ENCODE results near the gene PTP4A1. TPM values are rescaled to one million over a fixed set of nuclear protein-coding genes. Genes with fewer than 3 reads are reported as not detected.

Gene PTP4A1
- total RNA-seq, 1 donor from 2014 or later = 143 TPM

GRCh38 chr6:63543001-63543400, 29.3 kb upstream of the PTP4A1 start:
- no peak overlapping the region for H3K4me3 Mint-ChIP-seq (ENCODE audit: unreplicated experiment)
- Histone ChIP-seq H3K9me3 (ENCODE audit: insufficient read depth, low read depth, low read length) (no peaks in the 10 kb centered on the region), H3K4me1 (ENCODE audit: insufficient read depth, low read length) (no peaks in the 10 kb centered on the region), H3K79me2 (ENCODE audit: insufficient read depth, low read length) (no peaks in the 10 kb centered on the region), H2AFZ (ENCODE audit: low read depth, low read length) (no peak overlapping the region), H3K4me3 (ENCODE audit: insufficient read depth, low read depth, low read length) (no peak overlapping the region), H3K9ac (ENCODE audit: low read length) (no peak overlapping the region), H3K36me3 (ENCODE audit: insufficient read depth, low read length) (no peaks in the 10 kb centered on the region), H3K4me2 (ENCODE audit: low read length) (no peak overlapping the region), H4K20me1 (ENCODE audit: insufficient read depth, low read length) (no peaks in the 10 kb centered on the region), H3K27ac (ENCODE audit: low read depth, low read length) (no peak overlapping the region), H3K27me3 (ENCODE audit: insufficient read depth, low read length) (peaks cover 2% of the 10 kb centered on the region)
- no peaks in the 10 kb centered on the region for H3K27me3 Mint-ChIP-seq (ENCODE audit: low read depth, unreplicated experiment)
- H3K27ac Mint-ChIP-seq (ENCODE audit: unreplicated experiment) = no peak overlapping the region
- TF ChIP-seq EZH2 (IDR thresholded peaks at IDR 0.05; ENCODE audit: insufficient read depth, low read length) = no peak
- TF ChIP-seq, protein P1, sequence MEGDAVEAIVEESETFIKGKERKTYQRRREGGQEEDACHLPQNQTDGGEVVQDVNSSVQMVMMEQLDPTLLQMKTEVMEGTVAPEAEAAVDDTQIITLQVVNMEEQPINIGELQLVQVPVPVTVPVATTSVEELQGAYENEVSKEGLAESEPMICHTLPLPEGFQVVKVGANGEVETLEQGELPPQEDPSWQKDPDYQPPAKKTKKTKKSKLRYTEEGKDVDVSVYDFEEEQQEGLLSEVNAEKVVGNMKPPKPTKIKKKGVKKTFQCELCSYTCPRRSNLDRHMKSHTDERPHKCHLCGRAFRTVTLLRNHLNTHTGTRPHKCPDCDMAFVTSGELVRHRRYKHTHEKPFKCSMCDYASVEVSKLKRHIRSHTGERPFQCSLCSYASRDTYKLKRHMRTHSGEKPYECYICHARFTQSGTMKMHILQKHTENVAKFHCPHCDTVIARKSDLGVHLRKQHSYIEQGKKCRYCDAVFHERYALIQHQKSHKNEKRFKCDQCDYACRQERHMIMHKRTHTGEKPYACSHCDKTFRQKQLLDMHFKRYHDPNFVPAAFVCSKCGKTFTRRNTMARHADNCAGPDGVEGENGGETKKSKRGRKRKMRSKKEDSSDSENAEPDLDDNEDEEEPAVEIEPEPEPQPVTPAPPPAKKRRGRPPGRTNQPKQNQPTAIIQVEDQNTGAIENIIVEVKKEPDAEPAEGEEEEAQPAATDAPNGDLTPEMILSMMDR (IDR thresholded peaks at IDR 0.05; ENCODE audit: insufficient read depth, low read depth, low read length) = no peak
- no peak for FAIRE-seq
- DNase-seq (ENCODE audit: low read depth) = no peak
- no peaks in the 10 kb centered on the region for H3K36me3 Mint-ChIP-seq (ENCODE audit: low read depth, unreplicated experiment)
- H3K9me3 Mint-ChIP-seq (ENCODE audit: unreplicated experiment) = no peaks in the 10 kb centered on the region
- H3K4me1 Mint-ChIP-seq (ENCODE audit: low read depth, unreplicated experiment) = peaks cover 8% of the 10 kb centered on the region

DNA sequence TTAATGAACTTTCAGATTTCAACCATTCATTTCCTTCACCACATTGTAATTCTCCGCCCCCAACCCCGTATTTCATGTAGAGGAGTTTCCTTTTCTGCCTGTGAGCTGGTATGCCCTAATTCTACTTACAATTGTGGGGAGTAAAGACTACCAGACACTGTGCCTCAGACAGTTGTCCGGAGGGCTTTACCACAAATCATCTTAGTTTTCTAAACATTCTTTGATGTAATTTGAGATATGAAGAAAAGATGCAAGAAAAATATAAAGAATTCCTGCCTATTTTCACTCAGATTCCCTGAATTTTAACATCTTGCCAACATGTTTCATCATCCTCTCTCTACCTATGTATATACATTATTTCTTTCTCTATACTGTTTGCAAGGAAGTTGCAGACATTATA, 28.3 kb upstream of the PTP4A1 start:
- H3K4me3 Mint-ChIP-seq (ENCODE audit: unreplicated experiment) = no peak overlapping the region
- TF ChIP-seq, protein P1 (IDR thresholded peaks at IDR 0.05; ENCODE audit: insufficient read depth, low read depth, low read length) = no peak
- TF ChIP-seq EZH2 (IDR thresholded peaks at IDR 0.05; ENCODE audit: insufficient read depth, low read length) = no peak
- no peaks in the 10 kb centered on the region for H3K27me3 Mint-ChIP-seq (ENCODE audit: low read depth, unreplicated experiment)
- Histone ChIP-seq H3K9ac (ENCODE audit: low read length) (no peak overlapping the region), H2AFZ (ENCODE audit: low read depth, low read length) (no peak overlapping the region), H4K20me1 (ENCODE audit: insufficient read depth, low read length) (no peaks in the 10 kb centered on the region), H3K4me1 (ENCODE audit: insufficient read depth, low read length) (no peaks in the 10 kb centered on the region), H3K9me3 (ENCODE audit: insufficient read depth, low read depth, low read length) (no peaks in the 10 kb centered on the region), H3K27ac (ENCODE audit: low read depth, low read length) (no peak overlapping the region), H3K4me2 (ENCODE audit: low read length) (no peak overlapping the region), H3K27me3 (ENCODE audit: insufficient read depth, low read length) (peaks cover 2% of the 10 kb centered on the region), H3K36me3 (ENCODE audit: insufficient read depth, low read length) (no peaks in the 10 kb centered on the region), H3K79me2 (ENCODE audit: insufficient read depth, low read length) (no peaks in the 10 kb centered on the region), H3K4me3 (ENCODE audit: insufficient read depth, low read depth, low read length) (no peak overlapping the region)
- DNase-seq (ENCODE audit: low read depth) (no peak), FAIRE-seq (no peak)
- no peaks in the 10 kb centered on the region for H3K36me3 Mint-ChIP-seq (ENCODE audit: low read depth, unreplicated experiment)
- peaks cover 8% of the 10 kb centered on the region for H3K4me1 Mint-ChIP-seq (ENCODE audit: low read depth, unreplicated experiment)
- peak overlapping the region; percentile 86 for H3K27ac Mint-ChIP-seq (ENCODE audit: unreplicated experiment)
- H3K9me3 Mint-ChIP-seq (ENCODE audit: unreplicated experiment) = no peaks in the 10 kb centered on the region

DNA sequence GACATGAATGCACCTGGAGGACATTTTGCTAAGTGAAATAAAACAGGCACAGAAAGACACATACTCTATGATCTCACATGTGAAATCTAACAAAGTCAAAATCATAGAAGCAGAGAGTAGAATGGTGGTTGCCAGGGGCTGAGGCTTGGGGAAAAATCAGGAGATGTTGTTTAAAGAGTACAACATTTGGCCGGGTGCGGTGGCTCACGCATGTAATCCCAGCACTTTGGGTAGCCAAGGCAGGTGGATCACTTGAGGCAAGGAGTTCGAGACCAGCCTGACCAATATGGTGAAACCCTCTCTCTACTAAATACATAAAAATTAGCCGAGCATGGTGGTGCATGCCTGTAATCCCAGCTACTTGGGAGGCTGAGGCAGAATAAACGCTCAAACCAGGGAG, 26.0 kb upstream of the PTP4A1 start:
- H3K4me3 ChIP-seq (ENCODE audit: insufficient read depth, low read depth, low read length) = no peak overlapping the region
- H3K9ac ChIP-seq (ENCODE audit: low read length) = no peak overlapping the region
- no peak overlapping the region for H3K27ac Mint-ChIP-seq (ENCODE audit: unreplicated experiment)
- H3K27me3 Mint-ChIP-seq (ENCODE audit: low read depth, unreplicated experiment) = no peaks in the 10 kb centered on the region
- TF ChIP-seq, protein P1 (IDR thresholded peaks at IDR 0.05; ENCODE audit: insufficient read depth, low read depth, low read length) = no peak
- no peak for TF ChIP-seq EZH2 (IDR thresholded peaks at IDR 0.05; ENCODE audit: insufficient read depth, low read length)
- H3K79me2 ChIP-seq (ENCODE audit: insufficient read depth, low read length) = no peaks in the 10 kb centered on the region
- FAIRE-seq = no peak
- peaks cover 8% of the 10 kb centered on the region for H3K4me1 Mint-ChIP-seq (ENCODE audit: low read depth, unreplicated experiment)
- no peak overlapping the region for H3K4me2 ChIP-seq (ENCODE audit: low read length)
- H3K36me3 ChIP-seq (ENCODE audit: insufficient read depth, low read length) = no peaks in the 10 kb centered on the region
- H3K36me3 Mint-ChIP-seq (ENCODE audit: low read depth, unreplicated experiment) = no peaks in the 10 kb centered on the region
- no peaks in the 10 kb centered on the region for H3K9me3 ChIP-seq (ENCODE audit: insufficient read depth, low read depth, low read length)
- H3K27me3 ChIP-seq (ENCODE audit: insufficient read depth, low read length) = peaks cover 2% of the 10 kb centered on the region
- H3K9me3 Mint-ChIP-seq (ENCODE audit: unreplicated experiment) = no peaks in the 10 kb centered on the region
- H2AFZ ChIP-seq (ENCODE audit: low read depth, low read length) = no peak overlapping the region
- no peaks in the 10 kb centered on the region for H4K20me1 ChIP-seq (ENCODE audit: insufficient read depth, low read length)
- H3K27ac ChIP-seq (ENCODE audit: low read depth, low read length) = no peak overlapping the region
- H3K4me1 ChIP-seq (ENCODE audit: insufficient read depth, low read length) = no peaks in the 10 kb centered on the region
- no peak for DNase-seq (ENCODE audit: low read depth)
- no peak overlapping the region for H3K4me3 Mint-ChIP-seq (ENCODE audit: unreplicated experiment)
